ENCODE results near the gene ENC1. TPM values are rescaled to one million over a fixed set of nuclear protein-coding genes. Genes with fewer than 3 reads are reported as not detected.
A peak's percentile ranks its signal among the peaks of the same experiment; 100 is the strongest.

The ENC1 gene
- polyA plus RNA-seq, 2 of the 4 experiments (the other 2 are of a cell fraction): 17.0 to 20.0 TPM

- Histone ChIP-seq H3K9me3 (no peaks in the 10 kb centered on the region), H3K4me2 (no peak overlapping the region), H3K4me1 (peaks cover 47% of the 10 kb centered on the region), H3K4me3 (no peak overlapping the region), H3K27ac (peak overlapping the region in 1 of 2 experiments; percentile 40; a peak in 3 of 6 replicates)
- TF ChIP-seq MAZ (IDR thresholded peaks at IDR 0.05; ENCODE audit: borderline replicate concordance, low read depth, low read length): no peak
- no peak for TF ChIP-seq HEYL (CRISPR knock-in tag; IDR thresholded peaks at IDR 0.05)
- TF ChIP-seq RAD21 (conservative IDR thresholded peaks at IDR 0.05 in 1 of 2, IDR thresholded peaks at IDR 0.05 in 1 of 2): no peak
- no peak for TF ChIP-seq RNF2 (IDR thresholded peaks at IDR 0.05; ENCODE audit: borderline replicate concordance, low read depth)
- TF ChIP-seq CEBPB (IDR thresholded peaks at IDR 0.05): no peak
- no peak for TF ChIP-seq RARB (CRISPR knock-in tag; IDR thresholded peaks at IDR 0.05)
- TF ChIP-seq ZFP36 (IDR thresholded peaks at IDR 0.05; ENCODE audit: borderline replicate concordance, partially characterized antibody): no peak
- no peak for TF ChIP-seq NR3C1 (IDR thresholded peaks at IDR 0.05)
- no peak for TF ChIP-seq PBX3 (IDR thresholded peaks at IDR 0.05)
- no peak for TF ChIP-seq ZNF302 (CRISPR knock-in tag; IDR thresholded peaks at IDR 0.05)
- TF ChIP-seq, protein P1, sequence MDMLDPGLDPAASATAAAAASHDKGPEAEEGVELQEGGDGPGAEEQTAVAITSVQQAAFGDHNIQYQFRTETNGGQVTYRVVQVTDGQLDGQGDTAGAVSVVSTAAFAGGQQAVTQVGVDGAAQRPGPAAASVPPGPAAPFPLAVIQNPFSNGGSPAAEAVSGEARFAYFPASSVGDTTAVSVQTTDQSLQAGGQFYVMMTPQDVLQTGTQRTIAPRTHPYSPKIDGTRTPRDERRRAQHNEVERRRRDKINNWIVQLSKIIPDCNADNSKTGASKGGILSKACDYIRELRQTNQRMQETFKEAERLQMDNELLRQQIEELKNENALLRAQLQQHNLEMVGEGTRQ (IDR thresholded peaks at IDR 0.05): no peak
- no peak for TF ChIP-seq MAFK (IDR thresholded peaks at IDR 0.05; ENCODE audit: partially characterized antibody)
- no peak for TF ChIP-seq NPAS2 (CRISPR knock-in tag; IDR thresholded peaks at IDR 0.05; ENCODE audit: borderline replicate concordance)
- TF ChIP-seq SMC3 (IDR thresholded peaks at IDR 0.05): no peak
- no peak for TF ChIP-seq JUNB (IDR thresholded peaks at IDR 0.05)
- TF ChIP-seq JUN (IDR thresholded peaks at IDR 0.05): no peak
- TF ChIP-seq GATA3 (IDR thresholded peaks at IDR 0.05; ENCODE audit: borderline replicate concordance): no peak
- DNase-seq (ENCODE audit: low read depth in 1 of 2, low spot score in 1 of 2): no peak
- FAIRE-seq: no peak
- WGBS (ENCODE audit: missing lambda C conversion rate): 86% methylated on average over 9 of the region's 9 CpGs
- ChIA-PET CTCF (interaction anchor here (0.6 to 0.8 kb wide), 2 partner anchors 16 to 116 kb away, joined by 3 read pairs; no protein-coding TSS in a partner anchor), POLR2A (interaction anchor here (1.0 kb wide), 1 partner anchor 36 kb away, joined by 3 read pairs; no protein-coding TSS in a partner anchor)
- no peak for ATAC-seq
Observed at GRCh38 chr5:74579215-74579614, 61.3 kb downstream of the ENC1 start.

DNA sequence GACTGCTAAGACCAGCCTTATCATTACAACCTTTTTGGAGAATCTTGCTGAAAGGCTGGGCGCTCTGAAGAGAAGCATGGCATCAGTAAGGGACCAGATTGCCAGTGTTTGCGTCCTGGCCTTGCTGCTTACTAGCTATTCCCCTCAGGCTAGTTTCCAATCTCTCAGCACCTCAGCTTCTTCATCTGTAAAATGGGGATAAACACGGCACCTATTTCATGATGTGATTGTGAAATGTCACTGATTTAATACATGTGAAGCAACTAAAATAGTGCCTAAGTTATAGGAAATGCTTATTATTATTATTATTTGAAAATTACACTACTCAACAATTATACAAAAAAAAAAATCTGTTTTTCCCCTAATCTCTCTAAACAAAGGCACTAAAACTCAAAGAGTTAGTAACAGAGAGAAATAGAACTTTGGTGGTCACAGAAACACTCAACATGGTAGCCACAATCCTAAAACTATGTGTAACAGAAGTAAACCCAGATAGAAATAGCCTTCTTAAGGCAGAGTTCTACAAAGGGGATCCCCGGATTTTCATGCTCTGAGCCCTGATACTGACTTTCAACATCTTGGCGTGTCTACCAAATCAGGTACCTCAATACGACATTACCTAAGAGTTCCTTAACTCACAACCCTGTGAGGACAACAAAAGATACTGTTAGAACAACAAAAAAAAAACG, 62.0 kb downstream of the ENC1 start:
- peaks cover 47% of the 10 kb centered on the region for H3K4me1 ChIP-seq
- no peaks in the 10 kb centered on the region for H3K9me3 ChIP-seq
- TF ChIP-seq, protein P2, sequence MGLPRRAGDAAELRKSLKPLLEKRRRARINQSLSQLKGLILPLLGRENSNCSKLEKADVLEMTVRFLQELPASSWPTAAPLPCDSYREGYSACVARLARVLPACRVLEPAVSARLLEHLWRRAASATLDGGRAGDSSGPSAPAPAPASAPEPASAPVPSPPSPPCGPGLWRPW (IDR thresholded peaks at IDR 0.05): no peak
- TF ChIP-seq, protein P3, sequence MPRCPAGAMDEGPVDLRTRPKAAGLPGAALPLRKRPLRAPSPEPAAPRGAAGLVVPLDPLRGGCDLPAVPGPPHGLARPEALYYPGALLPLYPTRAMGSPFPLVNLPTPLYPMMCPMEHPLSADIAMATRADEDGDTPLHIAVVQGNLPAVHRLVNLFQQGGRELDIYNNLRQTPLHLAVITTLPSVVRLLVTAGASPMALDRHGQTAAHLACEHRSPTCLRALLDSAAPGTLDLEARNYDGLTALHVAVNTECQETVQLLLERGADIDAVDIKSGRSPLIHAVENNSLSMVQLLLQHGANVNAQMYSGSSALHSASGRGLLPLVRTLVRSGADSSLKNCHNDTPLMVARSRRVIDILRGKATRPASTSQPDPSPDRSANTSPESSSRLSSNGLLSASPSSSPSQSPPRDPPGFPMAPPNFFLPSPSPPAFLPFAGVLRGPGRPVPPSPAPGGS (IDR thresholded peaks at IDR 0.05): no peak
- TF ChIP-seq HEYL (CRISPR knock-in tag; IDR thresholded peaks at IDR 0.05): no peak
- TF ChIP-seq SREBF2 (IDR thresholded peaks at IDR 0.05): no peak
- no peak for TF ChIP-seq MAZ (IDR thresholded peaks at IDR 0.05; ENCODE audit: borderline replicate concordance, low read depth, low read length)
- TF ChIP-seq, protein P4, sequence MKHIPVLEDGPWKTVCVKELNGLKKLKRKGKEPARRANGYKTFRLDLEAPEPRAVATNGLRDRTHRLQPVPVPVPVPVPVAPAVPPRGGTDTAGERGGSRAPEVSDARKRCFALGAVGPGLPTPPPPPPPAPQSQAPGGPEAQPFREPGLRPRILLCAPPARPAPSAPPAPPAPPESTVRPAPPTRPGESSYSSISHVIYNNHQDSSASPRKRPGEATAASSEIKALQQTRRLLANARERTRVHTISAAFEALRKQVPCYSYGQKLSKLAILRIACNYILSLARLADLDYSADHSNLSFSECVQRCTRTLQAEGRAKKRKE (CRISPR knock-in tag; IDR thresholded peaks at IDR 0.05; ENCODE audit: low read depth): no peak
- no peak for TF ChIP-seq ZNF302 (CRISPR knock-in tag; IDR thresholded peaks at IDR 0.05)
- TF ChIP-seq, protein P5, sequence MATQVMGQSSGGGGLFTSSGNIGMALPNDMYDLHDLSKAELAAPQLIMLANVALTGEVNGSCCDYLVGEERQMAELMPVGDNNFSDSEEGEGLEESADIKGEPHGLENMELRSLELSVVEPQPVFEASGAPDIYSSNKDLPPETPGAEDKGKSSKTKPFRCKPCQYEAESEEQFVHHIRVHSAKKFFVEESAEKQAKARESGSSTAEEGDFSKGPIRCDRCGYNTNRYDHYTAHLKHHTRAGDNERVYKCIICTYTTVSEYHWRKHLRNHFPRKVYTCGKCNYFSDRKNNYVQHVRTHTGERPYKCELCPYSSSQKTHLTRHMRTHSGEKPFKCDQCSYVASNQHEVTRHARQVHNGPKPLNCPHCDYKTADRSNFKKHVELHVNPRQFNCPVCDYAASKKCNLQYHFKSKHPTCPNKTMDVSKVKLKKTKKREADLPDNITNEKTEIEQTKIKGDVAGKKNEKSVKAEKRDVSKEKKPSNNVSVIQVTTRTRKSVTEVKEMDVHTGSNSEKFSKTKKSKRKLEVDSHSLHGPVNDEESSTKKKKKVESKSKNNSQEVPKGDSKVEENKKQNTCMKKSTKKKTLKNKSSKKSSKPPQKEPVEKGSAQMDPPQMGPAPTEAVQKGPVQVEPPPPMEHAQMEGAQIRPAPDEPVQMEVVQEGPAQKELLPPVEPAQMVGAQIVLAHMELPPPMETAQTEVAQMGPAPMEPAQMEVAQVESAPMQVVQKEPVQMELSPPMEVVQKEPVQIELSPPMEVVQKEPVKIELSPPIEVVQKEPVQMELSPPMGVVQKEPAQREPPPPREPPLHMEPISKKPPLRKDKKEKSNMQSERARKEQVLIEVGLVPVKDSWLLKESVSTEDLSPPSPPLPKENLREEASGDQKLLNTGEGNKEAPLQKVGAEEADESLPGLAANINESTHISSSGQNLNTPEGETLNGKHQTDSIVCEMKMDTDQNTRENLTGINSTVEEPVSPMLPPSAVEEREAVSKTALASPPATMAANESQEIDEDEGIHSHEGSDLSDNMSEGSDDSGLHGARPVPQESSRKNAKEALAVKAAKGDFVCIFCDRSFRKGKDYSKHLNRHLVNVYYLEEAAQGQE (IDR thresholded peaks at IDR 0.05): no peak
- TF ChIP-seq, protein P1 (IDR thresholded peaks at IDR 0.05): no peak
- TF ChIP-seq HOXB13 (CRISPR knock-in tag; IDR thresholded peaks at IDR 0.05; ENCODE audit: low read depth): no peak
- WGBS (ENCODE audit: missing lambda C conversion rate): 85% methylated on average over 7 of the region's 7 CpGs
- FAIRE-seq (no peak), ATAC-seq (no peak), DNase-seq (ENCODE audit: low read depth in 1 of 2, low spot score in 1 of 2) (no peak)
- H3K4me3 ChIP-seq: no peak overlapping the region
- no peak overlapping the region for H3K4me2 ChIP-seq
- peak overlapping the region in 1 of 2 experiments; percentile 8; a peak in 1 of 6 replicates for H3K27ac ChIP-seq
- CTCF ChIA-PET: interaction anchor here (0.6 kb wide), 1 partner anchor 116 kb away, joined by 3 read pairs; no protein-coding TSS in a partner anchor
- POLR2A ChIA-PET: no interaction called here

Data from A549 (cell line).